Fibroblast of villous mesenchyme (primary cell): ENCODE measurements around the gene PGC. TPM values are rescaled to one million over a fixed set of nuclear protein-coding genes. Genes with fewer than 3 reads are reported as not detected.

Experiments used
- DNase-seq: peaks from one replicate; pipeline ENCODE4 v3.0.0-alpha.2; 2010; ENCODE audit warnings: low read depth
- H3K4me3 ChIP-seq: 2 replicates; pipeline ENCODE4 v1.5.1; 2011; ENCODE audit warnings: low read depth, mild to moderate bottlenecking, low read length
- CTCF ChIP-seq: IDR thresholded peaks from 2 replicates; pipeline ENCODE4 v1.5.1; 2012; ENCODE audit warnings: low read depth, mild to moderate bottlenecking, low read length; ENCODE audit not compliant: insufficient read depth
- total RNA-seq: library from RNA; depleted of rRNA; stranded (reverse); fragments of >200 nt; gene quantifications from 2 replicates; pipeline ENCODE4 v1.2.3, GENCODE V29; 2012

PGC gene
- total RNA-seq, 1 donor = not detected

DNA sequence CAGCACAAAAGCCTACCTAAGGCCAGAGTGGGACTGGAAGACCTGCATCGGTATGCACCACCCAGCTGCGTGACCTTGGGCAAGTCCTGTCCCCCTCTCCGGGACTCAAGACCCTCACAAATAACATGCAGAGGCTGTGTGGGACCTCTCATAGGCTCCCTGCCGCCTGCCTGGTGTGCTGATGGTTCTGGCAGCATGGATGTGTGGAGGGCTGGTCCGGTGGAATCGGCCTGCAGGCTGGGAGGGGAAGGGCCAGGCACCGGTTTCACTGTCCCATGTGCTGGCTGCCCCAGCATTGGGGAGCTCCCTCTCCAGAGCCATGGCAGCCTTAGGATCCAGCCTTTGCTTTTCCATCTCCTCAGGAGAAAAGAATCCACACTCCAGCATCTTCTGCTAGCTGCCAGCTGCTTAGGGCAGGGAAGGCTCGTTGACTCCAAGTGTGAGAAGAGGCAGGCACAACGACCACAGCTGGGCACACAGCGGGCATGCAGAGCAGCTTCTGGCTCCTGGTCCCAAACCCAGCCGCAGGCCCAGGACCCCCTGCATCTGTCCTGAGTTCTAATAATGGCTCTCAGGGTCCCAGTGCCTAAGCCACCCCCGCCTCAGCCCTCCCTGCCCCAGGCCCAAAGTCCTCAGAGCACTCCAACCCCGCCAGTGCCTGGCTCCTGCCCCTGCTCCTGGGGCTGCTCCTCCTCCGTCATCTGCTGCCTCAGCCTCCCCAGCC is 44.3 kb downstream of the PGC start:
- H3K4me3 ChIP-seq = no peak overlapping the region
- no peak for TF ChIP-seq CTCF
- no peak for DNase-seq

DNA sequence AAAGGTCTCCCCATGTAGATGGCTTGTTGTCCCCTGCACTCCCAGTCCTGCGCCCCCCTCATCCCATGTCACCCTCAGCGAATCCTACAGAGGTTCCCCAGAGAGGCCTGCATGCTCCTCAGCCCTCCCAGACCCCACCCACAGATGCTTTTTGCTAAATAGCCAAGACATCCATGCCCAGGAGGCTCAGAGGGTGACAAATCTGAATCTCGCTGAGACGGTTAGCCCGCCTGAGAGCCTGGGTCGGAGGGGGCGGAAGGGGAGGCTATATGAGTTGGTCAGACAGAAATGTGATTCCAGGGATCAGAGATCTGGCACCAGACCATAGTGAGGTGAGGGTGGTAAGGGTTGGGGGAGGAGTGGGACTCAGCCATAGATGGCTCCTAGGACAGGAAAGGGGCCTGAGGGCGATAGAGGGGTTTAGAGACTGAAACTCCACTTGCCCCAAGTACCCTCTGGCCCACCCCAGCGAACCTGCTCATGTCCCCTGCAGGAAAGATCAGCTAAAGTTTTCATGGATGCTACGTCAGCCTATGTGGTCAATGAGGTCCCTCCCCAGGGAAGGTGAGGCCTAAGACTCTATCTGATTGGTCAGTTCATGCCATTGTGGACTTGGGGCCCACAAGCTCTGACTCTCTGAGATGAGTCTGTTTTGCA is 45.0 kb downstream of the PGC start:
- DNase-seq = no peak
- no peak overlapping the region for H3K4me3 ChIP-seq
- TF ChIP-seq CTCF = no peak

DNA sequence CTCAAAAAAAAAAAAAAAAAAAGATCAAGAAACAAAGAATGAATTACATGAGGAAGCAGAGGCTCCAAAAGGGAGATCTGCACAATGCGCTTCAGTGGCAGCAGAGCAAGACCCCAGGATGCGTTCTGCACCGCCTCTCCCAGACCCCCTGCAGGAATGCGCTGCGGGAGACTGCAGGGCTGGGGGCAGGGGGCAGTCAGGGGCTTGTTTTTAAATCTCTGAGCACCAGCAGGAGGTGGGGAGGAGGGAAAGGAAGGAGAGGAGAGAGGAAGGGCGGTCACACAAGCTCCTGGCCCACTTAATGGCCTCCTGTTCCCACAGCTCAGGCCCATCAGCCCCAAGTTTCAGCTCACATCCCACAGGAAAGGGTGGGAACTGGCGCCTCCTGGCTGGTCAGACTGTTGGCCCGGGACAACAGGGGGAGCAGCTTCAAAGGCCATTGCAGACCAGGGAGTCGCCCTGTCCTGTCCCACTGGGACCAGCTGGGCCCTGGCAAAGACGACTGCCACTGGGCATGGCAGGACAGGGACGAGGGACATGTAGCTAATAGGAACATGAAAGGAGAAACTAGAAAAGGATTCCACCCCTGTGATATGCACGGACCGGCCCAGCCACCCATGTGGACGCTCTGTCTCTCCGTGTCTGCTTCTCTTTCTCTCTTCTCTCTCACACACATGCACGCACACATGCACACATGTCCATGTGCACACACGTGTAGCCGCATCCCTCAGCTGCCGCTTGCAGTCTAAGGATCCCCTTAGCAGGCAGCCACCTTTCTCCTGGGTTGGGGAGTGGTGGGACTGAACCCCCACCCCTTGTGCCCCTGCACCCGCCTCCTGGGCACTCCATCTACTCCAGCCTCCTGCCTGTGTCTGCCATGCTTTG is 46.5 kb downstream of the PGC start:
- no peak for TF ChIP-seq CTCF
- H3K4me3 ChIP-seq = no peak overlapping the region
- no peak for DNase-seq

DNA sequence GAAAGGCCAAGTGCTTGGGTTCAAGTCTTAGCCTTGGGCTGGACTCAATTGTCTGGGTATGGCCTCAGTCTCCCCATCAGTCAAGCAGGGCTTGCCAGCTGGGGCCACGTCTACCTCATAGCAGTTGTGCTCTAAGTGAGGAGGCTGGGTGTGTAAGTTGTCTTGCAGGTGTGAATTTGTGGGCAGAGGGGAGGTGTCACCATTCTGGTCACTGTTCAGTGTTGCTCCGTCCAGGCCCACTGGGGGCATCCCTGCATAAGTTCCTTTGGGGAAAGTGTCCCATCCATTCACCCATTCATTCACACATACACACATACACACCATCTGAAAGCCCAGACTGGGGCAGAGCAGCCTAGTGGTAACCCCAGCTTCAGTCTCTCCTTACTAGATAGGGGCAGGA is 48.1 kb downstream of the PGC start:
- TF ChIP-seq CTCF = no peak
- H3K4me3 ChIP-seq = no peak overlapping the region
- DNase-seq = no peak

GRCh38 chr6:41697861-41698781 is 49.1 kb downstream of the PGC start:
- TF ChIP-seq CTCF = no peak
- H3K4me3 ChIP-seq = no peak overlapping the region
- DNase-seq = peak; percentile 78

DNA sequence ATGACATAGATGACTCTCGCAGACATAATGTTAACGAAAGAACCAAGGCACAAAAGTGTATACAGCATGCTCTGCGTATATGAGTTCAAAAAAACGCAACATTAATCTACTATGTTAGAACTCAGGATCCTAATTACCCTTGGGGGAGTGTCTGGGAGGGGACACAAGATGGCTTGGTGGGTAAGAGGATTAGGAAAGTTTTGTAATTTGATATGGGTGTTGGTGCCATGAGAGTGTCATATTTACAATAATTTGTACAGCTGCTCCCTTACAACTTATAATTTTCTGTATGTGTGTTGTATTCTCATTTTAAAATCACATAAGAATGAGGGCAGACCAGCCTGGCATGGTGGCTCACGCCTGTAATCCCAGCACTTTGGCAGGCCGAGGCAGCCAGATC is 50.4 kb downstream of the PGC start:
- DNase-seq = no peak
- TF ChIP-seq CTCF = no peak
- no peak overlapping the region for H3K4me3 ChIP-seq
